ENCODE data around the gene SYT9.

The SYT9 gene

GRCh38 chr11:7473717-7474116, 222.0 kb downstream of the SYT9 start:
- DNase-seq (ENCODE audit: low spot score), result no peak

- no peak for DNase-seq (ENCODE audit: low spot score)
Observed at GRCh38 chr11:7480113-7480512, 228.4 kb downstream of the SYT9 start.

GRCh38 chr11:7484131-7484530, 232.4 kb downstream of the SYT9 start:
- no peak for DNase-seq (ENCODE audit: low spot score)

- DNase-seq (ENCODE audit: low spot score), result no peak
Observed at GRCh38 chr11:7484645-7485044, 232.9 kb downstream of the SYT9 start.

- peak; percentile 12 for DNase-seq (ENCODE audit: low spot score)
Observed at GRCh38 chr11:7485186-7486097, 233.7 kb downstream of the SYT9 start, which contains the start of gene OLFML1. Gene OLFML1 (plus strand): TSS chr11:7485506. CDS start chr11:7485876, 370 bp downstream.

GRCh38 chr11:7486098-7486780, 234.5 kb downstream of the SYT9 start:
- no peak for DNase-seq (ENCODE audit: low spot score)

- DNase-seq (ENCODE audit: low spot score), result no peak
Observed at GRCh38 chr11:7486781-7487140, 235.1 kb downstream of the SYT9 start.

GRCh38 chr11:7487360-7487759, 235.7 kb downstream of the SYT9 start:
- DNase-seq (ENCODE audit: low spot score), result no peak

GRCh38 chr11:7488681-7489080, 237.0 kb downstream of the SYT9 start:
- DNase-seq (ENCODE audit: low spot score), result no peak

- no peak for DNase-seq (ENCODE audit: low spot score)
Observed at GRCh38 chr11:7489376-7489775, 237.7 kb downstream of the SYT9 start.

- DNase-seq (ENCODE audit: low spot score), result peak; percentile 62
Observed at GRCh38 chr11:7490054-7490453, 238.3 kb downstream of the SYT9 start.

GRCh38 chr11:7490535-7490934, 238.8 kb downstream of the SYT9 start:
- DNase-seq (ENCODE audit: low spot score), result no peak

- no peak for DNase-seq (ENCODE audit: low spot score)
Observed at GRCh38 chr11:7492253-7492652, 240.5 kb downstream of the SYT9 start.

GRCh38 chr11:7493670-7494069, 242.0 kb downstream of the SYT9 start:
- DNase-seq (ENCODE audit: low spot score), result no peak

GRCh38 chr11:7494086-7494745, 242.5 kb downstream of the SYT9 start:
- no peak for DNase-seq (ENCODE audit: low spot score)

- DNase-seq (ENCODE audit: low spot score), result no peak
Observed at GRCh38 chr11:7495882-7496551, 244.3 kb downstream of the SYT9 start.

- DNase-seq (ENCODE audit: low spot score), result no peak
Observed at GRCh38 chr11:7498193-7498592, 246.5 kb downstream of the SYT9 start.

GRCh38 chr11:7499081-7499480, 247.4 kb downstream of the SYT9 start:
- DNase-seq (ENCODE audit: low spot score), result no peak

GRCh38 chr11:7500251-7500650, 248.5 kb downstream of the SYT9 start:
- no peak for DNase-seq (ENCODE audit: low spot score)

- no peak for DNase-seq (ENCODE audit: low spot score)
Observed at GRCh38 chr11:7501251-7501650, 249.5 kb downstream of the SYT9 start.

- DNase-seq (ENCODE audit: low spot score), result no peak
Observed at GRCh38 chr11:7501894-7502293, 250.2 kb downstream of the SYT9 start.

- no peak for DNase-seq (ENCODE audit: low spot score)
Observed at GRCh38 chr11:7506243-7506642, 254.5 kb downstream of the SYT9 start.
